GM18870 (cell line): ENCODE results near the gene DHX8.

ENCODE experiments used
- ATAC-seq: cut with Tn5 transposase; IDR thresholded peaks from one replicate; pipeline ENCODE4 v1.9.1; 2021; ENCODE audit warnings: moderate library complexity; ENCODE audit not compliant: unreplicated experiment

Gene DHX8

DNA sequence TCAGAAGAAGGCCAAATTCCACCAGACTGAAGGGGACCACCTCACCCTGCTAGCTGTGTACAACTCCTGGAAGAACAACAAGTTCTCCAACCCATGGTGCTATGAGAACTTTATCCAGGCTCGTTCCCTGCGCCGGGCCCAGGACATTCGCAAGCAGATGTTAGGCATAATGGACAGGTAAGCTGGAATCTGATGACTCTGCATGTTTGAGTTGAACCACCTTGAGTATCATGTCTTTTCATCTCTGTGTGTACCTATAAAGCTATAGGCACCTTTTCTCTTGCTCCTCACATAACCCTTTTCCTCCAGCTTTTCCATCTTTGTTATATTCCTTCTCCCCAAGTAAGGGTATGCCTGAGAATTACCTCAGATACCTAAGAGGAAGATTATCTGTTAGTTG lies 37.6 kb downstream of the DHX8 start:
- ATAC-seq = no peak

- ATAC-seq = no peak
Observed at GRCh38 chr17:43524945-43525575, 41.3 kb downstream of the DHX8 start.

DNA sequence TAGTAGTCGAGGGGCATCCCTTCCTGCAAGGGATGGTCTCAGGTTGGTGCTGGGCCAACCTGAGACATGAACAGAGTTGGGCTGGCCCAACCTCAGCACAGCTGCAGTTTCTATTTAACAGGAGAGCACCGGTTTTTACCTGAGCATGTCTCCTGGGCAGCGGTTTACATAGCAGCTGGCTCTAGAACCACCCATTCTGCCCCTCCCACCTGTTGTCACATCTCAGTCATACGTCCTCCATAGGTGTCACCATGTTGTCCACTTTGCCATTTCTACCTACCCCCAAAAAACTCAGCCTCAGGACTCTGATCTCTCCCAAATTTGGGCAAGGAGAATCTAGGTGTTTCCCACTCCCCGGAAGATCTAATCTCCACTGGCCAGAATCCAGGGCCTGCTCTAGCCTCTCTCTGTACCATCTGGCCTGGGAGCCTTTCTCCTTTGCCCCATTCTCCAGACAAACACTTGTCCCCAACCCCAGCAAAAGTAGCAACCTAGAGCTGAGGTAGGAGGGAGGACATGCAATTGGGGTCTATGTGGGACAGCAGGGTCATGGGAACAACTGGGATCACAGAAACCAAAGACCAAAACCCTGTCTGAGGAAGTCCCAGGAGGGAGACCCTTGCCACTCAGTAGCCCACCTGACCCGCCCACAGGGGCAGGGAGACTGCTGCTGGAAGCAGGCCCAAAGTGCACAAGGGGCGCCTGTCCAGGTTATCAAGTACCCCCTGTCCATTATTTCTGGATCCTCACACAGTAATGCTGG lies 43.3 kb downstream of the DHX8 start:
- no peak for ATAC-seq

DNA sequence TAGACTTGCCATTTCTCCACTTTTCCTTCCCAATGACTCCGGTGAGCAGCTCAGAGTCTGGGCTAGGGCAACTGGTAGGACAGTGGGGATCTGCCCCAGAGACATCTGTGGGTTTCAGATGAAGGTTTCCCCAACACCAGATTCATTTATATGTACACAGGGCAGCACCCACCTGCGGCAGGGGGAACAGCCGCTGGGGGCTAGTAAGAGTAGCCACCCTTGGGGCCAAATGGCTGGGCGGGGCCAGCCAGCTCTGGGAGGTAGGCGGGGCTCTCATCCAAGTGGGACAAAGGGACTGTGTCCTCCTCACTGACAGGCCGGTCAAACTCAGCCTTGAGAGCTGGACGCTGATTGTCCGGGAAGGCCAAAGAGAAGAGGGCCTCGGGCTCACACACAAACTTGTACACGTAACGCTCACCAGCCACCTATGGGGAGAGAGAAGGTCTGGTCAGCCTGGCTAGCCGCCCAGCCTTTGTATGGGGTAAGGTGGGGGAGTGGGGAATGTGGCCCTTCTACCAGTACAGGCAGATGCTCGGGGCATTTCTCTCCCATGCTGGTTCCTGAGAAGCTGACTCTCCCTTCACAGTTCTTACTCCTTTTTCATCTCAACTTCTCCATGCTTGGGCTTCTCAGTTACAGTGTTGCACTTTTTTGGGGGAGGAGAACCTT lies 44.7 kb downstream of the DHX8 start:
- no peak for ATAC-seq

DNA sequence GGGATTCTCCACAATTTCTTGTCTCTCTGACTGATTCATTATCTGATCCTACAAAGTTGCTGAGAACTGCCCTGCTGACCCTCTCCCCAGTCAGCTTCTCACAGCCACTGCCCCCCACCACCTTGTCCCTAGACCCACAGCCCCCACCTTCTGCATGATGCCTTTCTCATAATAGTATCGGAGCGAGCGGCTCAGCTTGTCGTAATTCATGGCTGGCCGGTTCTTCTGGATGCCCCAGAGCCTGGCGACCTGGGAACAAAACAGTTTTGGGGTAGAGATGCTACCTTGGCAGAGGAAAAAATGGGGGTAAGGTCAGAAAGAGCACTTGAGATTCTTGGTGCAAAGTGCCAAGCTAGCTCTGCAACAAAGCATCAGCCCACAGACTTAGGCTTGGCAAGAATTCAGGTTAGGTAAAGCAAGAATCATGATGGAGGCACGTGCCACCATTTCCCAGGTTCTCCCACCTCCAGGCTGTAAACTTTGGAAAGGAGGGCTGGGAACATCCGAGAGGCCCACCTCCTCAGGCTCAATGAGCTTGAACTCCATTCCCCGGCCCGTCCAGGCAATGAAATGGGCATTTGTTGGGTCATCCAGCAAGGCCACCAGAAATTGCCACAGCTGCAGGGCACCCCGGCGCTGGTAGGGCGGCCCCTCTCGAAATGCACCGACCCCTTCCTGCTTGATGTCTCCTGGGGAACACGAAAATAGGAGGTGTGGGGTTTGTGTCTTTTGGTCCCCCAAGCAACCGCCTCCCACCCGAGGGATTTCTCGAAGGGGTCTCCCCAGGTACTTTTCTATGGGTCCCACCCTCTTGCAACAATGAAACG lies 45.4 kb downstream of the DHX8 start:
- no peak for ATAC-seq

DNA sequence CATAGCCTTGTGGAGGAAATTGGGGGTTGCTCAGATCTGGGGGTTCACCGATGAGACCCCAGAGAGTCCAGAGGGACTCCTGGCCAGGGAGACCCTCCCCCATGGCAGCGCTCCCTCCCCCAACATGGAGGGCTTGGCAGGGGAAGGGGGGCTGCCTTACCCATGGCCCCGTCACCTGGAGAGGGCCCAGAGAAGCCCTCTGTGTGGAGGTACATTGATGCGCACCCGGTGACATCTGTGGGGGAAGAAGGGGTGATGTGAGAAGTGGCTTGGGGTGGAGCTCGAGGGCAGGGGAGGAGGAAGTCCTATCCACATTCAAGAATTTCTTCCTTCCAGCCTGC lies 46.1 kb downstream of the DHX8 start:
- no peak for ATAC-seq

DNA sequence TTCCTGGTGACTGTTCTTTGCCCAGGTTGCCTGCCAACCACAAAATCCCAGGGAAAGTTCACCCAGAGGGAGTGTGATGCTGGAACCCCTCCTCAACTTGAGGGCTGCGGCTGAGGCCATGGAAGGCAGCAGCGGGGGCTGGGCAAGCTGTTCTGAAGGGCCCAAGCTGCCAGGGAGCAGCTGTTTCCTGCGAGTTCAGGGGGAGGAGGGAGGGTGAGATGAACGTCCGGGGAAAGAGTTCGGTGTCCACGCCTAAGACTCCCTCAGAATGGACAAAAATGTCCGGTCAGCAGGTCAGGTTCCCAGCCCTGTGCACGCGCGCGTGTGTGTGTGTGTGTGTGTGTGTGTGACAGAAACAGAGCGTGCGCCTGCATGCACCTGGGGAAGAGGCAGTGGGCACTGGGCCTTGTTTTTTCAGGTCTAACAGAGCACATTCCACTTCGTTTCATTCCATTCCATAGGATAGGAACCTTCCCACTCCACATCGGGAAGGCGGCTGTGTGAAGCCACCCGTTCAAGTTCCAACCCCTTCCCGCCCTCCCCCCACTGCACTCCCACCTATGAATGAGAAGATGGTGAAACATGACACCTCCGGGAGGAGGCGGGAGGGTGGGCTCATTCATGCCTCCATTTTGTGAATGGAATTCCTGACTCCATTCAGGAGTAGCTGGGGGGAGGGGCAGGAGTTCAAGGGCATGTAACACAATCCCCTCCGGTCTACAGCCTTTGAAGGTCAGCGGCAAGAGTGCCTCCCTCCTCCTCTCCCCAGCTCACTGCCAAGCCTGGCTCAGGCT lies 46.7 kb downstream of the DHX8 start:
- no peak for ATAC-seq

DNA sequence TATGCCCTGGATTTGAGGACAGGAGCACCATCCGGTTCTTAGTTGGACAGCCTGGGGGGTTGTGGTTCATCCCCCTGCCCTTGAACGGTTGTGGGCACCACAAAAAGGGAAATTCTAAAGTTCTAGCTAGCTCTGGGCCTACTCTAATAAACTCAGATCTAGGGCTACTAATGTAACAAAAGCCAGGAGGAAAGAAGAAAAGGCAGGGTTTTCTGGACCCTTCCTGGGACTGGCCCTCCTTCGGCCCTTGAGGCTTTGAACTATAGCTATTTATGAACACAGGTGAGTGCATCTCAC lies 47.3 kb downstream of the DHX8 start:
- no peak for ATAC-seq

DNA sequence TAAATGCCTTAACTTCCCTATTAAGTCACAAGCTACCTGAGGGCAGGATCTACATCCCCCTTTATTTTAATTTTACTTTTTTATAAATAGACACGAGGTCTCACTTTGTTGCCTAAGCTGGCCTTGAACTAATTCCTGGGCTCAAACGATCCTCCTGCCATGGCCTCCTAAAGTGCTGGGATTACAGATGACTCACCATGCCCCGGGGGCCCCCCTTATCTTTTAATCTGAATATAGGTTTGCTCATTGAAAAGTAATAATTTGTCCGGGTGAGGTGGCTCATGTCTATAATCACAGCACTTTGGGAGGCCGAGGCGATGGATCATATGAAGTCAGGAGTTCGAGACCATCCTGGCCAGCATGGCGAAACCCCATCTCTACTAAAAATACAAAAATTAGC lies 48.2 kb downstream of the DHX8 start:
- ATAC-seq = no peak

- no peak for ATAC-seq
Observed at GRCh38 chr17:43532581-43532980, 48.8 kb downstream of the DHX8 start.

- no peak for ATAC-seq
Observed at GRCh38 chr17:43533699-43534098, 49.9 kb downstream of the DHX8 start.

- ATAC-seq = no peak
Observed at GRCh38 chr17:43534909-43535308, 51.1 kb downstream of the DHX8 start.

DNA sequence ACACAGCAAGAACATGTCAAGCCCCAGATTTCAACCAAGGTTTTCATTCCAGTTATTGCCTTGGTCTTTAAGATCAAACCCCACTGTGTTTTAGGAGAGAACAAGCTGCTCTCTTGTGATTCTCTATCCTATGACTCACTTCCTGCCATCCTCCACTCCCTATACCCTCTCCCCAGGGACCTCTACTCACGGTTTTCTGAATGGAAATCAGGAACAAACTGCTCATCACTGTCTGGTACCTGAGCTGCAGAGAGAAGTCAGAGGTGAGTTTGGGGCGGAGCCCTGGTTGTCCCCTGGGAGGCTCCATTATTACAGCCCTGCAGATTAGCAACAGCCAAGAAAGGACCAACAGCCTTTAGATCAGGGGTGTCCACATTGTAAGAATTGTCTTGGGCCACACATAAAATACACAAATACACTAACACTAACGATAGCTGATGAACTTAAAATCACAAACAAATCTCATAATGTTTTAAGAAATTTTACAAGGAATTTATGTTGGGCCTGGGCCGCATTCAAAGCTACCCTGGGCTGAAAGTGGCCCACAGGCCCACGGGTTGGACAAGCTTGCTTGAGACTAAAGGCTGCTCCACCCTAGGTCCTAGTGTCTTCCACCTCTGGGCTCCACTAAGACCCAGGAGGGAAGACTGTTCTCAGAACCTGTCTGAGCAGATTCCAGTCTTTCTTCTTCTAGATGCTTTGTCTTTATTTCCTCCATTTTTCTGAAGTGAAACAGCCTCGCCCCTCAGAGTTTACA lies 52.6 kb downstream of the DHX8 start:
- ATAC-seq = no peak

- ATAC-seq = no peak
Observed at GRCh38 chr17:43540821-43541674, 57.3 kb downstream of the DHX8 start.

DNA sequence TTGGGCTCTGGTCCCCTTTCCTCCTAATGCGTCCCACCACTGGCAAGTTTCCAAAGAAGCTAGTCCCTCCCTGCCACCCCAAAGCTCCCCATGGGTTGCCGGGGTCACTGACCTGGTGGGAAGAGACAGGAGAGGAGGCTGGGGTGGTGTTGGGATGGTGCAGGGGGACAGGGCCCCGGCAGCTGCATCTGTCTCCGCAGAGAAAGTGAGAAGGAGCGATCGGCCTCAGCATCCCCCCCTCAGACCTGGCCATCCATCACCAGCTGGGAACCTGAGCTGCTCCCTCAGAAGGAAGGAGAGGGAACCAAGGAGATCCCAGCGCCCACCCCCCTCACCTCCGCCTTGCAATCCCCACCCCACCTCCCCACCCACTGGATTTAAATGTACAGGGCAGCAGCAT lies 59.1 kb downstream of the DHX8 start:
- no peak for ATAC-seq

- no peak for ATAC-seq
Observed at GRCh38 chr17:43543300-43543699, 59.5 kb downstream of the DHX8 start.

DNA sequence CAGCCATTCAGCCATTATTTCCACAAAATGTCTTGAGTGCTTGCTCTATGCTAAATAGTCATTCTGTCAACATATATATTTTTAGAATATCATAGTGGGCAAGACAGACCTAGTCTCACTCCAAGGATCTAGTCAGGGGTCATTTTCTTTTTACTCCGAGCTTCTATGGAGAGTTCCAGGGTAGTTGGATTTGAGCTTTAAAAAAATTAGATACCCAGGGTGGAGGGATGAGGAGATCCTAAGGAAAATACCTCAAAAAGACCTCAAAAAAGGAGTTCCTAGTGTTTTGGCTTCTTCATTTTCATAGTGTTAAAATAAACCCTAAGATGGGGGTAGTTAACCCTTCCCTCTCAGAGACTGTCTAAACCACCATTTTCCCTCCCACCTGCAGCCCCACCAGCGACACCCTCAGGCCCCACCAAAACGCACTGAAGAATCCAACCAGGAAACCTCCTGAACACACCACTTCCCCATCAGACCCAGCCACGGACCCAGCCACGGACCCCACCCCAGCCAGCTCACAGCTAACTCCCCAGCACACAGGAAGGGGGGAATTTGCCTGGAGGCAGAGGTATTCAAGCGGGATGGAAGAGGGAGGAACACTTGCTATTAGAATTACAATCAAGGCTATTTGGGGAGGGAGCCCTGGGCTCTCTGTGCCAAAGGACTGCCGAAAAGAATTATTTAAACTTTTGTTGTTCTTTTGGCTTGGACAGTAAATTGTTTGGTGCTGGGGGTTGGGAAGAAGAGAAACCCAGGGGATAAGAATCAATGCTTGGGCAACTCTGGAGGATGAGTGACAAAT lies 60.2 kb downstream of the DHX8 start:
- no peak for ATAC-seq

DNA sequence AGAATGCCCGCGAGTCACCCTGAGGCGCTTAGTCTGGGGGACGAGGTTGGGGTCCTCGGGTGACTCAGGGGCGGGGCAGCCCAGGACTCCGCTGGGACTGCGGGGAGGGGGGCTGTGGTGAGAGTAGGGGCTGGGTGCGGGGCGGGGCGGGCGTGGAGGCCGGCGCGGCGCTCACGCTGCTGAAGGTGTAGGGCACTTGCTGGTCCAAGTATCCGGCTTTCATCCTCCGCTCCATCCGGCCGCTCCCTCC lies 61.5 kb downstream of the DHX8 start:
- no peak for ATAC-seq
